Measurements from ENCODE around the gene FAM83D. TPM values are rescaled to one million over a fixed set of nuclear protein-coding genes. Genes with fewer than 3 reads are reported as not detected.

Gene FAM83D
- total and polyA plus RNA-seq, 2 of the 8 experiments (the other 6 are each of a cell fraction or from before 2014, with no cell fraction given), result 60.9 to 62.6 TPM

GRCh38 chr20:38885357-38885756 is 40.9 kb upstream of the FAM83D start (continued):
- TF ChIP-seq HDAC2 (IDR thresholded peaks at IDR 0.05; ENCODE audit: borderline replicate concordance in 1 of 2, low read depth in 2 of 2, low read length in 2 of 2), result no peak
